Right renal pelvis (tissue), 4 donors: Measurements from ENCODE around the gene STAG2. TPM values are rescaled to one million over a fixed set of nuclear protein-coding genes. Genes with fewer than 3 reads are reported as not detected.
A peak's percentile ranks its signal among the peaks of the same experiment; 100 is the strongest.
"Not testable (repeated sequence)": the region's sequence is repeated elsewhere in the genome, so short reads cannot be mapped to it uniquely, and the experiment has no call there.

Experiments used
- DNase-seq, 4 donors: peaks; one replicate each; pipeline ENCODE4 v3.0.0-alpha.2; 2013; ENCODE audit warnings: low read depth in 4 of 4, low spot score in 3 of 4, missing footprints in 1 of 4
- polyA plus RNA-seq, 4 donors: library from polyadenylated mRNA; unstranded; fragments of 120-200 nt; gene quantifications; one replicate each; pipeline ENCODE4 v1.2.1, GENCODE V29; 2013; ENCODE audit not compliant: insufficient read length in 4 of 4

Gene STAG2
- 100 to 1,000 TPM; 101 to 127 (median 125) TPM for polyA plus RNA-seq

DNA sequence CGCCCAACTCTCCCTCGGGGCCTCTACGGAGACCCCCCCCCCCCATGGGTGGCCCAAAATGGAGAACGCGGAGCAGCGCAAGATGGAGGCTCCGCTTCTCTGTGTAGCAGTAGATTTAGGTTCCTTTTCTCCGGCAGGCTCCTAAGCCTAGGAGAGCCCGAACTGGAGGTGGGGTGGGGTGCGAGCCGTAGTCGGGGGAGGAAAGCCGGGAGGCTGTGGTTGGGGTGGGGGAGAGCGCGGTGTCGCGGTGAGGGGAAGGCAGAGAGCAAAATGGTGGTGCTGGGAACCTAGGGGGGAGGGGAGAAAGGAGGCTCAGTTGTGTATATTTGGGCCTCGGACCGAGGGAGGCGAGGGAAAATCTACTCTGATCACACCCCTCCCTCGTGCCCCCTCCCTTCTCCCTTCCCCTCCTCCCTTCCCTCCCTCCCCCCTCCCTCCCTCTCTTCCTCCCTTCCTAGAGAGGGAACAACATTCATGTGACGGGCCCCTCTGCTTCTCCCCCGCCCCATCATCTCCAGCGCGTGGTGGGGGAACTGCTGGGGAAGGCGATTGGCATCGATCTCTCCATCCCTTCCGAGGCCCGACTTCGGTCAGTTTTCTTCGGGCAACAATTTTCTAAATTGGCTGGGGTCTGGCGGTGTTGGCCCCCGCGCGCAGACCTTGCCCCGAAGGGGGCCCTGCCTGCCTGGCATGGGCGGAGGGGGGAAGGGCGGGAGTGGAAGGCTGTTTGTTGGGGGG lies at the start of gene STAG2:
STAG2 (plus strand) TSS at position 439 of the 738 bp plus-strand sequence. CDS start 60,922 bp downstream, outside the sequence.
- peak; percentile 69 to 80 (median 72) for DNase-seq

DNA sequence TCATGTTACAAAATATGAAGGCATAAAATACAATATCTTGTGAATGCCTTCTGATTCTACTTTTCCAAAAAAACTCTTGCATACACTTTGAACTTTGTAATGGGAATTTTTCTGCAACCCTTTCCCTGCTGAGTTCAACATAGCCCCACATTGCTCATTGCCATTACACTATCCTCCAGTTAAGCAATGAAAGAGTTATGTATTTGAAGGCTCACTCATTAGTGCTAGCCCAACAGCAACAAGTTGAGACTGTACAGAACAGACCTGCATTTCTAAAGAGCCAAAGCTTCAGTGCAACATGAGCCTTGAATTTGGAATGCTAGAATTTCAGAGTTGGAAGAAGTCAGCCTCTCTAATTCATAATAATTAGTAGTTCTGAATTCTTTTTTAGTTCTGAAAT lies 44.4 kb upstream of the STAG2 start:
- no peak for DNase-seq

DNA sequence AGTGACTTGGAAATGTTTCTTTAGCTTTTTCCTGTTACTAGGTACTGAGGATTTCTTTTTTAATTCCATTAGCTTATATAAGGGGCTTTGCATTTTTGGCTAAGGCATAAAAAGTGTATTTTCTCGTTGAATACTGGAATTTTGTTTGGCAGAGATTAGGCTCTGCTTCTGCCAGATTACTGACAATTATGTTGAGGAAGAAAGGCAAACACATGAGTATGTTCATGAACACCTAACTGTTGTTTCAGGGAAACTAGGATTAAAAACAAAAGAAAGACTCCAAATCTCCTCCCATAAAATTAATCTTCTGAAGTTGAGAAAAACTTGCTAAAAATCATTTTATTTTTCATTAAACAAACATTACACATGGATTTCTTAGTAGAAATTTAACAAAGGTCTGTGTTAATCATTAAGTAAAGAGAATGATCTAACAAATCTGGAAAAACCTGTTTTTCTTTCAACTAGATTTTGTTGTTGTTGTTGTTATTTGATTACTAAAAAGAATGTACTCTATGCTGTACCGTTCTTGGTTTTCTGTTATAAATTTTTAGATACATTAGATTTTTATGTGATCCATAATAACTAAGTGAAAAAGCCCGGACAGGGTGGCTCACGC lies 43.3 kb upstream of the STAG2 start:
- no peak for DNase-seq

DNA sequence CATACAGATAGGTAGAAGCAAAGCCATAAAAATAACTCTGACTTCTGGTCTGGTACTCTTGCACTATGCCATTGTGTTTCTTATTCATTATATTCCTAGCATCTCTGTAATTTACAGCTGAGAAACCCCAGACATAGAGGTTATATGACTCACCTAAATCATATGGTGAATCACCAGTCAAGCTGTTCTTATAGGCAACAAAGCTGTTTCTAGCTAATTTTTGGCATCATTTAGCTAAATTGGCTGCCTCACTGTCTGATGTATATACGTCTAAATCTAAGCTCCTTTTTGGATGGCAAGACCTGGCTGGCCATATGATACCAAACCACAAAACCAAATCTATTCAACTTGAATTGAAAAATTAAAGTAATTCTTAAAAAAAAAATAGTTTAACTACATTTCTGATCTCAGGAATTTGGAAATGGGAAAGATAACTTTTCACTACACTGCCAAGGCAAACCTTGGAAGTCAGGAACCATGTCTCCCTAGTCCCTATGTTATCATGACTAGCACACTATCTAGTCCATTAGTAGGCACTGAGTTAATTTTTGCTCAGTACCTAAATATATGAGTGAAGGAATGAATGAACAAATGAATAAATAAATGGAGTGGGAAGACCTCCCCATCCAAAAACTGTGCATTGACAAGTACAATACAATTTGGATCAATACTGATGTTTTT lies 41.3 kb upstream of the STAG2 start:
- DNase-seq: no peak

DNA sequence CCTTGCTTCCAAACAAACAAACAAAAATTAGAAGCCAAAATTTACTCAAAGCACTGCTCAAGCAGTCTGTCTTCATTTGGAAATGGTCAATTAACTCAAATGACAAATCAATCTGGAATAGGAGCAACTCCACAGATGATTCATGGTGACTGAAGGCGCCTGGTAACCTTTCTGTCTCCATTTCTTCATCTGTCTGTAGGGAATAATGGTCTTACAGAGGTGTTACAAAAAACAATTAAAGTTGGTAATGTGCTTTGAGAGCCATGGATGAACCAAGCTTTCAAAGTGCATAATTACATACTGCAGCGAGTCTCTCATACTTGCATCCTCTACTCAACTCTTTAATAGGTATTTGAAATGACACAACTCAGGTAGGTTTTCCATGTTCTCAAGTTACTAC lies 38.3 kb upstream of the STAG2 start:
- DNase-seq: no peak

GRCh38 chrX:123924186-123924585 lies 37.3 kb upstream of the STAG2 start:
- no peak for DNase-seq

- DNase-seq: no peak
These were observed 33.7 kb upstream of the STAG2 start for GRCh38 chrX:123927845-123928244.

DNA sequence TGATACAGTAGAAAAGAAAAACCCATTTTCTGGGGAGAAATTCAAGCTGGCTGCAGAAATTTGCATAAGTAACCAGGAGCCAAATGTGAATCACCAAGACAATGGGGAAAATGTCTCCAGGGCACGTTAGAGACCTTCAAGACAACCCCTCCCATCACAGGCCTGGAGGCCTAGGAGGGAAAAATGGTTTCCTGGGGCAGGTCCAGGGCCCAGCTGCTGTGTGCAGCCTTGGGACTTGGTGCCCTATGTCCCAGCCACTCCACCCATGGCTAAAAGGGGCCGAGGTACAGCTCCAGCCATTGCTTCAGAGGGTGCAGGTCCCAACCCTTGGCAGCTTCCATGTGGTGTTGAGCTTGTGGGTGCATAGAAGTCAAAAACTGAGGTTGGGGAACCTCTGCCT lies 29.5 kb upstream of the STAG2 start:
- not testable (repeated sequence) for DNase-seq

DNA sequence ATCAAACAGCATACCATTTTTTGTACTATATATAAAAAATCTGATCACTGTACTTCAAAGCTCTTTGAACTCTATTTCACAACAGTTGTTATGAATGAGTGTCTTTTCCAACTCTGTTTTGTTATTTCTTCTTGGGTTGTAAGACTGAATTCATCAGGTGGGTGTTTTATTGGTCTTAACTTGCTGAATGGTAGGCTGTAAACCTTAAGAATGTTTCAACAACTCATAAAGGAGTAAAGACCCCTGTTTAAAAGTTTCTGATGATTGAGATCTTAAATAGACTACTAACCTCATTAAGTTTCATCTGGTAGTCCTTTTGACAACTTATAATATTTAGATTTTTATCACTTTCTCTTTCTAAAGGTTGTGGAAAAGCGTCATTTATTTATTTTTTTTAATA lies 18.4 kb upstream of the STAG2 start:
- DNase-seq: no peak

- no peak for DNase-seq
These were observed 18.0 kb upstream of the STAG2 start for GRCh38 chrX:123943488-123943887.

GRCh38 chrX:123949846-123950245 lies 11.7 kb upstream of the STAG2 start:
- DNase-seq: no peak

GRCh38 chrX:123959281-123960063 lies 2.0 kb upstream of the STAG2 start:
- DNase-seq: no peak

DNA sequence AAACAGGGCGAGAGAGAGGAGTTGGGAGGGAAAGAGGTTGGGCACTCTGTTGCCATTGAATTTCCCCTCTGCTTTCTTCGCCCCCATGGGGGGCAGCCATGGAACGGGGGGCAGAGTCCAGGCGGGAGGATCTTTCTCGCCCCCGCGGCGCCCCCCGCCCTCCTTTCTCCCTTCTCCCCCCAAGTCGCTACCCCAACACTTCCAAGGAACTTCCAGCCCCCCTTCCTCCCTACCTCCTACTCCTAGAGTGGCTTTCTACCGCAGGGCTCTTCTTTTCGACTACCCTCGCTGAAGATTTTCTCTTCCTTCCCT lies 594 bp upstream of the STAG2 start:
- no peak for DNase-seq

- DNase-seq: peak in 1 of 4 donors; percentile 45
These were observed 531 bp downstream of the STAG2 start for GRCh38 chrX:123962006-123962467.

GRCh38 chrX:123962794-123963373 lies 1.4 kb downstream of the STAG2 start:
- peak; percentile 71 to 83 (median 80) for DNase-seq

- no peak for DNase-seq
These were observed 2.8 kb downstream of the STAG2 start for GRCh38 chrX:123964156-123964834.

- DNase-seq: no peak
These were observed 4.2 kb downstream of the STAG2 start for GRCh38 chrX:123965712-123966111.

DNA sequence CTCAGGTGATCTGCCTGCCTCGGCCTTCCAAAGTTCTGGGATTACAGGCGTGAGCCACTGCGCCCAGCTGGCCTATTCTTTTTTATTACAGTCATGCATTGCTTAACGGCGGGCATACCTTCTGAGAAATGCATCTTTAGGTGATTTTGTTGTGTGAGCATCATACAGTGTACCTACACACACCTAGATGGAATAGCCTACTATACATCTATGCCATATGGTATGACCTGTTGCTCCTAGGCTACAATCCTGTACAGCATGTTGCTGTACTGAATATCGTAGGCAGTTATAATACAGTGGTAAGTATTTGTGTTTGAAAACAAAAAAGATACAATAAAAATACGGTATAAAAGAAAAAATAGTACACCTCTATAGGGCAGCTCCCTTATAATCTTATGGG lies 6.0 kb downstream of the STAG2 start:
- DNase-seq: no peak

DNA sequence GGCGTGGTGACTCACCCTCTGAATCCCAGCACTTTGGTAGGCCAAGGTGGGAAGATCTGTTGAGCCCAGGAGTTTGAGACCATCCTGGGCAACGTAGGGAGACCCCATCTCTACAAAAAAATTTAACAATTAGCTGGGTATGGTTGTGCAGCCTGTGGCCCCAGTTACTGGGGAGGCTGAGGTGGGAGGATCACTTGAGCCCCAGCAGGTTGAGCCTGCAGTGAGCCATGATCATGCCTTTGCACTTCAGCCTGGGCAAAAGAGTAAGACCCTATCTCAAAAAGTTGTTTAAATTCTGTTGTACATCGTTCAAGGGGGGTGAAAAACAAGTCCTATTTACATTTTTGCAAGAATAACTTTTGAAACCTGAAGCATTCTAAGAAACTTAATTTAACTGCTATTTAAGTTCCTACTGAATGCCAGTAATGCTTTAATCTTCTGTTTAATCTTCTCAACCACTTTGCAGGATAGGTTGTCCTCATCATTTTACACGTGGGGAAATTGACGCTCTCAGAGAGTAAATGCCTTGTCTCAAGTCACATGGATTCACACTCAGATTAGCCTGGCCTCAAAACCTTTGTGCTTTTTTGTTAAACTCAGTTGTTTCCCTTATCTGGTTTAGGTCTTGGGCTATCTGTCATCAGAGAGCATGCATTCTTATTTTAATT lies 7.0 kb downstream of the STAG2 start:
- DNase-seq: no peak
